Mammary epithelial cell (primary cell): Measurements from ENCODE around the gene EVPLL.

Experiments used
- EZH2 ChIP-seq: IDR thresholded peaks from 2 replicates; pipeline ENCODE4 v1.6.1; 2012; ENCODE audit warnings: low read length, inconsistent platforms, borderline replicate concordance
- TF ChIP-seq, protein P1 (sequence below), 2 donors: IDR thresholded peaks in 1 of 2; conservative IDR thresholded peaks in 1 of 2; 2 replicates each; pipeline ENCODE4 v1.5.1; 2011 to 2012; ENCODE audit warnings: inconsistent platforms in 2 of 2, low read length in 2 of 2, mild to moderate bottlenecking in 2 of 2, control low read depth in 1 of 2, low read depth in 1 of 2; ENCODE audit not compliant: insufficient read depth in 1 of 2; ENCODE audit errors: extremely low read depth in 1 of 2

GRCh38 chr17:18381953-18382245 lies 4.3 kb downstream of the EVPLL start:
- TF ChIP-seq, protein P1, sequence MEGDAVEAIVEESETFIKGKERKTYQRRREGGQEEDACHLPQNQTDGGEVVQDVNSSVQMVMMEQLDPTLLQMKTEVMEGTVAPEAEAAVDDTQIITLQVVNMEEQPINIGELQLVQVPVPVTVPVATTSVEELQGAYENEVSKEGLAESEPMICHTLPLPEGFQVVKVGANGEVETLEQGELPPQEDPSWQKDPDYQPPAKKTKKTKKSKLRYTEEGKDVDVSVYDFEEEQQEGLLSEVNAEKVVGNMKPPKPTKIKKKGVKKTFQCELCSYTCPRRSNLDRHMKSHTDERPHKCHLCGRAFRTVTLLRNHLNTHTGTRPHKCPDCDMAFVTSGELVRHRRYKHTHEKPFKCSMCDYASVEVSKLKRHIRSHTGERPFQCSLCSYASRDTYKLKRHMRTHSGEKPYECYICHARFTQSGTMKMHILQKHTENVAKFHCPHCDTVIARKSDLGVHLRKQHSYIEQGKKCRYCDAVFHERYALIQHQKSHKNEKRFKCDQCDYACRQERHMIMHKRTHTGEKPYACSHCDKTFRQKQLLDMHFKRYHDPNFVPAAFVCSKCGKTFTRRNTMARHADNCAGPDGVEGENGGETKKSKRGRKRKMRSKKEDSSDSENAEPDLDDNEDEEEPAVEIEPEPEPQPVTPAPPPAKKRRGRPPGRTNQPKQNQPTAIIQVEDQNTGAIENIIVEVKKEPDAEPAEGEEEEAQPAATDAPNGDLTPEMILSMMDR (conservative IDR thresholded peaks at IDR 0.05 in 1 of 2, IDR thresholded peaks at IDR 0.05 in 1 of 2; ENCODE audit: extremely low read depth in 1 of 2, insufficient read depth in 1 of 2, low read depth in 1 of 2, low read length in 2 of 2): no peak
- TF ChIP-seq EZH2: no peak
